IPS-20b (cell line): ENCODE results near the gene VPS8.
A peak's percentile ranks its signal among the peaks of the same experiment; 100 is the strongest.
"Not testable (repeated sequence)": the region's sequence is repeated elsewhere in the genome, so short reads cannot be mapped to it uniquely, and the experiment has no call there.

Source experiments
- H3K27ac ChIP-seq: one replicate; pipeline ENCODE4 v1.5.1; 2013; ENCODE audit warnings: low read length
- H3K27me3 ChIP-seq: 2 replicates; pipeline ENCODE4 v1.6.1; 2013; ENCODE audit warnings: mild to moderate bottlenecking, low read length, inconsistent platforms; ENCODE audit not compliant: insufficient read depth
- H3K36me3 ChIP-seq: 2 replicates; pipeline ENCODE4 v1.6.1; 2013; ENCODE audit warnings: low read depth, mild to moderate bottlenecking, inconsistent platforms, low read length, moderate library complexity; ENCODE audit not compliant: insufficient read depth
- H3K4me1 ChIP-seq: 2 replicates; pipeline ENCODE4 v1.6.1; 2013; ENCODE audit warnings: mild to moderate bottlenecking, control low read depth, inconsistent platforms, low read length, moderate library complexity; ENCODE audit not compliant: insufficient read depth
- H3K4me3 ChIP-seq: 2 replicates; pipeline ENCODE4 v1.5.1; 2013; ENCODE audit warnings: mild to moderate bottlenecking, low read length, inconsistent platforms
- H3K9ac ChIP-seq: 2 replicates; pipeline ENCODE4 v1.6.1; 2013; ENCODE audit warnings: low read depth, mild to moderate bottlenecking, inconsistent platforms, low read length, moderate library complexity
- H3K9me3 ChIP-seq: 2 replicates; pipeline ENCODE4 v1.6.1; 2013; ENCODE audit warnings: mild to moderate bottlenecking, low read depth, low read length, inconsistent platforms; ENCODE audit not compliant: insufficient read depth

Gene VPS8

DNA sequence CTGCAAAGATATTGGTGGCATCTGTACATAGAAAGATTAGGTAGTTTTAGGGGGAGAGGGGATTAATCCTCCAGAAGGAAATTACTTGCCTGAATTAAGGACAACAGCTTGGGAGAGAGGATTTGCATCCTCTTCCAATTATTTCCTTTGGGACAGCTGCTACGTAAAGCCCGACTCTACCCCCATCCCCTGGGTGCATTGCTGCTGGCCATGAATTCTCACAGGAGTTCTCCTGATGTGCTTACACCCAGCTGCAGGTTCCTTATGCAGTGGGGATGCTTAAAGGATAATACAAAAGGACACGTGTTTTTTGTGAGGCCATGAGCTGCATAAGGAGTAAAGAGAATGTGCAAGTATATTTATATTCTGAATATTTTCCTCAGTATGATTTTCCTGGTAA, 132.3 kb downstream of the VPS8 start:
- Histone ChIP-seq H3K4me3 (no peak overlapping the region; the same call in 1 of the 2 replicates), H3K36me3 (no peaks in the 10 kb centered on the region), H3K9me3 (no peaks in the 10 kb centered on the region), H3K4me1 (peaks cover 8% of the 10 kb centered on the region; the same call in 1 of the 2 replicates), H3K9ac (no peak overlapping the region), H3K27me3 (no peaks in the 10 kb centered on the region), H3K27ac (no peak overlapping the region)

GRCh38 chr3:184945886-184946625, 134.1 kb downstream of the VPS8 start:
- H3K4me1 ChIP-seq = peaks cover 8% of the 10 kb centered on the region; the same call in 1 of the 2 replicates
- no peaks in the 10 kb centered on the region for H3K36me3 ChIP-seq
- H3K27ac ChIP-seq = no peak overlapping the region
- H3K9ac ChIP-seq = no peak overlapping the region
- H3K4me3 ChIP-seq = no peak overlapping the region
- H3K27me3 ChIP-seq = no peaks in the 10 kb centered on the region
- H3K9me3 ChIP-seq = no peaks in the 10 kb centered on the region

DNA sequence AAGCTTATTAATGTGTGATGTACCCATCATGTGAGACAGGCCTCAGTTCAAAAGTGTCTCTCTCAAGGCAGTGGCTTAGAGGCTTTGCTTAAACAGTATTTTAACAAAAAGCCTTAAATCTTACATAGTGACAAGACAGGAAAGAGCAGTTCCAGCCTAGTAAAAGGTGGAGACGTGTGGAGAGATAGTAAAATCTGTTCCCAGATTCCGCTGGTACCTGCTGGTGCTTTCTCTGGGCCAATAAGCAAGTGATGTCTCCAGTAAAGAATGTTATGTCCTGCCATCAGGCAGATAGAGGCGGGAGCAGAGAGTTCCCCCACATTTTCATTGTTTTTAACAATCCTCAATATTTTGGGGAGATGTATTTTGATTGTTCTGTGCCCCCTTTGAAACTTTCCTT, 135.0 kb downstream of the VPS8 start:
- Histone ChIP-seq H3K9ac (no peak overlapping the region), H3K9me3 (no peaks in the 10 kb centered on the region), H3K27me3 (no peaks in the 10 kb centered on the region), H3K4me1 (peaks cover 8% of the 10 kb centered on the region; the same call in 1 of the 2 replicates), H3K27ac (no peak overlapping the region), H3K36me3 (no peaks in the 10 kb centered on the region), H3K4me3 (no peak overlapping the region)

GRCh38 chr3:184949251-184949965, 137.4 kb downstream of the VPS8 start:
- Histone ChIP-seq H3K4me1 (peaks cover 16% of the 10 kb centered on the region), H3K9ac (no peak overlapping the region), H3K9me3 (no peaks in the 10 kb centered on the region), H3K36me3 (no peaks in the 10 kb centered on the region), H3K27ac (no peak overlapping the region), H3K27me3 (no peaks in the 10 kb centered on the region), H3K4me3 (no peak overlapping the region)

DNA sequence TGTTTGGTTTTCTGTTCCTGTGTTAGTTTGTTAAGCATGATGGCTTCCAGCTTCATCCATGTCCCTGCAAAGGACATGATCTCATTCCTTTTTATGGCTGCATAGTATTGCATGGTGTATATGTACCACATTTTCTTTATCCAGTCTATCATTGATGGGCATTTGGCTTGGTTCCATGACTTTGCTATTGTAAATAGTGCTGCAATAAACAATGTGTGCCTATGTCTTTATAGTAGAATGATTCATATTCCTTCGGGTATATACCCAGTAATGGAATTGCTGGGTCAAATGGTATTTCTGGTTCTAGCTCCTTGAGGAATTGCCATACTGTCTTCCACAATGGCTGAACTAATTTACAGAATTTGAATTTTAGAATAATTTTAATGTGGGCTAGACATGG, 138.8 kb downstream of the VPS8 start:
- not testable (repeated sequence) for H3K4me3 ChIP-seq, H3K36me3 ChIP-seq, H3K9ac ChIP-seq, H3K27ac ChIP-seq, H3K9me3 ChIP-seq, H3K27me3 ChIP-seq
- H3K4me1 ChIP-seq = peaks cover 13% of the 10 kb centered on the region

- no peak overlapping the region for H3K9ac ChIP-seq
- H3K27me3 ChIP-seq = no peaks in the 10 kb centered on the region
- no peak overlapping the region for H3K27ac ChIP-seq
- no peaks in the 10 kb centered on the region for H3K9me3 ChIP-seq
- peaks cover 13% of the 10 kb centered on the region for H3K4me1 ChIP-seq
- no peak overlapping the region for H3K4me3 ChIP-seq
- H3K36me3 ChIP-seq = no peaks in the 10 kb centered on the region
Observed at GRCh38 chr3:184952671-184953070, 140.7 kb downstream of the VPS8 start.

GRCh38 chr3:184953401-184953800, 141.4 kb downstream of the VPS8 start:
- 0 out of 2 replicates have a peak overlapping the region, but pooled peaks have one; percentile 1 for H3K4me3 ChIP-seq
- 0 out of 2 replicates have a peak, but pooled peaks cover 7% of the 10 kb centered on the region for H3K36me3 ChIP-seq
- H3K27ac ChIP-seq = no peak overlapping the region
- H3K4me1 ChIP-seq = peaks cover 13% of the 10 kb centered on the region
- peak overlapping the region; percentile 13; the same call in 1 of the 2 replicates for H3K9ac ChIP-seq
- H3K27me3 ChIP-seq = no peaks in the 10 kb centered on the region
- no peaks in the 10 kb centered on the region for H3K9me3 ChIP-seq

- Histone ChIP-seq H3K4me3 (no peak overlapping the region), H3K27me3 (no peaks in the 10 kb centered on the region)
Observed at GRCh38 chr3:184954251-184954650, 142.3 kb downstream of the VPS8 start.

DNA sequence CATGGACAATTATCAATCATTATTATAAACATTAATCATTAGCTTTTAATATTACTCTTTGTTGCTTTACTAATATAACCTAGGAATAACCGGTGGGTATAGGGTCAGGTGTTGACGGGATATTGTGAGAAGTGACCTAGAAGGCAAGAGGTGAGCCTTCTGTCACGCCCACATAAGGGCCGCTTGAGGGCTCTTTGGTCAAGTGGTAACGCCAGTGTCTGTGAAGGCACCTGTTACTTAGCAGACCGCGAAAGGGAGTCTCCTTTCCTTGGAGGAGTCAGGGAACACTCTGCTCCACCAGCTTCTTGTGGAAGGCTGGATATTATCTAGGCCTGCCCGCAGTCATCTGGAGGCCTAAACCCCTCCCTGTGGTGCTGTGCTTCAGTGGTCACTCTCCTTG, 142.9 kb downstream of the VPS8 start:
- H3K36me3 ChIP-seq, H3K9me3 ChIP-seq, H3K27ac ChIP-seq, H3K9ac ChIP-seq, H3K27me3 ChIP-seq, H3K4me3 ChIP-seq: not testable (repeated sequence)
- peaks cover 13% of the 10 kb centered on the region for H3K4me1 ChIP-seq

More at GRCh38 chr3:184954251-184954650, 142.3 kb downstream of the VPS8 start:
- Histone ChIP-seq H3K4me1 (peaks cover 13% of the 10 kb centered on the region), H3K27ac (no peak overlapping the region), H3K9ac (peak overlapping the region; percentile 13; the same call in 1 of the 2 replicates), H3K9me3 (no peaks in the 10 kb centered on the region), H3K36me3 (peaks cover 8% of the 10 kb centered on the region; the same call in 1 of the 2 replicates)

- Histone ChIP-seq H3K27ac (no peak overlapping the region), H3K36me3 (peaks cover 8% of the 10 kb centered on the region; the same call in 1 of the 2 replicates), H3K9ac (no peak overlapping the region), H3K4me3 (no peak overlapping the region), H3K4me1 (no peaks in the 10 kb centered on the region), H3K27me3 (no peaks in the 10 kb centered on the region), H3K9me3 (no peaks in the 10 kb centered on the region)
Observed at GRCh38 chr3:184965639-184966430, 153.9 kb downstream of the VPS8 start.

DNA sequence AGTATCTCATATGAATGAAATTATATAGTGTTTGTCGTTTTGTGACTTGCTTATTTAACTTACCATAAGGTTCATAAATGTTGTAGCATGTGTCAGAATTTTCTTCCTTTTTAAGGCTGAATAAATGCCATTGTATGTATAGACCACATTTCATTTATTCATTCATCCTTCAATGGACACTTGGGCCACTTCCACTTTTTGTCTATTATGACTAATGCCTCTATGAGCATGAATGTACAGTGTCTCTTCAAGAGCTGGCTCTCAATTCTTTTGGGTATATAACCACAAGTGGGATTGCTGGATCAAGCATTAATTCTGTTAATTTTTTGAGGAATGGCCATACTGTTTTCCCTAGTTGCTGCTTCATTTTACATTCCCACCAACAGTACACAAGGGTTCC, 156.1 kb downstream of the VPS8 start:
- Histone ChIP-seq H3K4me3 (no peak overlapping the region), H3K27me3 (no peaks in the 10 kb centered on the region), H3K4me1 (no peaks in the 10 kb centered on the region), H3K27ac (no peak overlapping the region), H3K9me3 (no peaks in the 10 kb centered on the region), H3K9ac (no peak overlapping the region), H3K36me3 (peaks cover 15% of the 10 kb centered on the region; the same call in 1 of the 2 replicates)
